ENCODE measurements around the gene TRDMT1.
A peak's percentile ranks its signal among the peaks of the same experiment; 100 is the strongest.

TRDMT1 gene

GRCh38 chr10:17171141-17171641 is 30.3 kb downstream of the TRDMT1 start:
- no peak for DNase-seq

GRCh38 chr10:17169803-17170202 is 31.7 kb downstream of the TRDMT1 start:
- DNase-seq: no peak

- DNase-seq: no peak
These were observed 34.8 kb downstream of the TRDMT1 start for GRCh38 chr10:17166699-17167098.

GRCh38 chr10:17162828-17163227 is 38.6 kb downstream of the TRDMT1 start:
- DNase-seq: no peak

- DNase-seq: no peak
These were observed 39.7 kb downstream of the TRDMT1 start for GRCh38 chr10:17161775-17162174.

- DNase-seq: no peak
These were observed 44.4 kb downstream of the TRDMT1 start for GRCh38 chr10:17157024-17157423.

- no peak for DNase-seq
These were observed 45.6 kb downstream of the TRDMT1 start for GRCh38 chr10:17155826-17156225.

GRCh38 chr10:17154116-17154515 is 47.4 kb downstream of the TRDMT1 start:
- no peak for DNase-seq

GRCh38 chr10:17153321-17153720 is 48.2 kb downstream of the TRDMT1 start:
- no peak for DNase-seq

- DNase-seq: no peak
These were observed 49.8 kb downstream of the TRDMT1 start for GRCh38 chr10:17151716-17152115.

- DNase-seq: no peak
These were observed 53.5 kb downstream of the TRDMT1 start for GRCh38 chr10:17147884-17148489.

GRCh38 chr10:17146892-17147291 is 54.6 kb downstream of the TRDMT1 start:
- DNase-seq: no peak

- no peak for DNase-seq
These were observed 56.2 kb downstream of the TRDMT1 start for GRCh38 chr10:17145239-17145638.

- peak in 1 of 2 donors; percentile 21 for DNase-seq
These were observed 56.7 kb downstream of the TRDMT1 start for GRCh38 chr10:17144757-17145156.

- no peak for DNase-seq
These were observed 57.4 kb downstream of the TRDMT1 start for GRCh38 chr10:17144032-17144431.

GRCh38 chr10:17143055-17143690 is 58.3 kb downstream of the TRDMT1 start:
- DNase-seq: no peak

- no peak for DNase-seq
These were observed 59.8 kb downstream of the TRDMT1 start for GRCh38 chr10:17141504-17142229.

GRCh38 chr10:17140386-17140761 is 61.1 kb downstream of the TRDMT1 start:
- DNase-seq: no peak

GRCh38 chr10:17138460-17139042 is 62.9 kb downstream of the TRDMT1 start:
- DNase-seq: no peak

GRCh38 chr10:17134737-17135260 is 66.7 kb downstream of the TRDMT1 start:
- no peak for DNase-seq

- no peak for DNase-seq
These were observed 67.2 kb downstream of the TRDMT1 start for GRCh38 chr10:17134282-17134681.

- no peak for DNase-seq
These were observed 71.7 kb downstream of the TRDMT1 start, which contains the start of gene CUBN for GRCh38 chr10:17129741-17130140. TSS of gene CUBN (minus strand) at chr10:17129811. CDS start at chr10:17129765, 46 bp downstream.

GRCh38 chr10:17128261-17128660 is 73.2 kb downstream of the TRDMT1 start:
- no peak for DNase-seq
